HuH-7.5 (cell line): ENCODE results near the gene DCAF12L2.
"Not testable (repeated sequence)": the region's sequence is repeated elsewhere in the genome, so short reads cannot be mapped to it uniquely, and the experiment has no call there.

ENCODE experiments used
- DNase-seq: peaks from one replicate; pipeline ENCODE4 v3.0.0; 2011; ENCODE audit warnings: low spot score

DCAF12L2 gene

DNA sequence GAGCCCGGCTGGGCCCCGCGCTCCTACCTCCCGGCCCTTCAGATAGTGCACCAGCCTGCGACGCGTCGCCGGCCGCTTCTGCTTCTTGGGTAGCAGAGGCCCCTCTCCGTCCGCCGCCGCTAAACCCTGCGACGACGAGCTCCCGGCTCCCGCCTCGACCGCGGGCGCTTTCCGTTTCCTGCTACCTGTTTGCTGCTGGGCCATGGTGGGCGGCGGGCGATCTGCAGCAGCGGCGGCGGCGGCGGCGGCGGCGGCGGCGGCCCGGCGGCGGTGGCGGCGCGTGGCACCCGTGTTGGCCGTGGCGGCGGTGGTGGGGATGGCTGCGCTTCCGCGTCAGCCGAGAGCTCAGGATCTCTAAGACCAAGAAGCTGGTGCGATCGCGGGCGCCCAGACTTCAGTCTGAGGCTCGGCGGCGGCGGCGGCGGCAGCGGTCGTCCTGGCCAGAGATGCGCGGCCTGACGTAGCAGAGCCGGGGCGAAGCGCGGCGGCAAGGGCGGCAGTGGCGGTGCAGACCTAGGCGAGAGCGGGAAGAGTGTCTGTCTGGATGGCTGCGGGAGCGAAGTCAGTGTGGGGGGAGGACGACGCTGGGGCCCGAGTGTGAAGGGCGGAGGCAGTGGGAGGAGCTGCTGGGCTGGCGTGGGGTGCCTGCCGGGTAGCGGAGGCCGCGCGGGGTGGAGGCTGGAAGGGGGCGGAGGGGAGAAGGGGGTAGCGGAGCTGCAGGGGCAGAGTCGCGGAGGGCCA lies at the start of gene DCAF12L2:
TSS of gene DCAF12L2 (minus strand) at position 569 of the 741 bp plus-strand sequence. CDS start at position 204, 365 bp downstream.
- peak; percentile 31 for DNase-seq

DNA sequence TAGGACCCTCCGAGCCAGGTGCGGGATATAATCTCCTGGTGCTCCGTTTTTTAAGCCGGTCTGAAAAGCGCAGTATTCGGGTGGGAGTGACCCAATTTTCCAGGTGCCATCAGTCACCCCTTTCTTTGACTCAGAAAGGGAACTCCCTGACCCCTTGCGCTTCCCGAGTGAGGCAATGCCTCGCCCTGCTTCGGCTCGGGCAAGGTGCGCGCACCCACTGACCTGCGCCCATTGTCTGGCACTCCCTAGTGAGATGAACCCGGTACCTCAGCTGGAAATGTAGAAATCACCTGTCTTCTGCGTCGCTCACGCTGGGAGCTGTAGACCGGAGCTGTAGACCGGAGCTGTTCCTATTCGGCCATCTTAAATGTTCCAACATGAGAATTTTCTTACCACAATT lies 24.8 kb upstream of the DCAF12L2 start:
- DNase-seq, result not testable (repeated sequence)

DNA sequence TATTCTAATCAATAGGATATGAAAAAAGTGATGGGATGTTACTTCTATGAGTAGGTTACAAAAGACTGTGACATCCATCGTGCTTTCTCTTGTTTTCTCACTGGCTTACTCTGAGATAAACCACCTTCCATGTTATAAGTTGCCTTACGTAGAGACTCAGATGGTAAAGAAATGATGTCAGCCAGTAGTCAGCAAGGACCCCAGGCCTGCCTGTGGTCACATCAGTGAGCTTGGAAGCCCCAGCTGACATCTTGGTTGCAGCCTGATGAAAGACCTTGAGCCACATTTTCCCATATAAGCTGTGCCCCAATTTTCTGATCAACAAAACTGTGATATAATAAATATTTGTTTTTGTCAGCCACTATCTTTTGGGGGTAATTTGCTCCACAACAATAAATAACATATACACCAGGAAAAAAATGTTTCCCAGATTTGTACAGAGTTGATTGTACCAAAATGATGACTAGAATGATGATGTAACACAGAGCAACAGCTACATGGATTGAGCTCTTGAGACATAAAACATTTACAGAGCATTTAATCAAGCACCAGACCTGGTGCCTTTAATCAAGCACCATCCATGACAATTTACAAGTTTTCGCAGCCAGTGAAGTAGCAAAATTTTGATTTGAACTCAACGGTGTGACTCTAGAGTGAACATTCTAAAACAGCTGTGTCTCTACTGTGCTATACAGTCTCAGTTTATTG lies 11.2 kb upstream of the DCAF12L2 start:
- DNase-seq, result no peak

DNA sequence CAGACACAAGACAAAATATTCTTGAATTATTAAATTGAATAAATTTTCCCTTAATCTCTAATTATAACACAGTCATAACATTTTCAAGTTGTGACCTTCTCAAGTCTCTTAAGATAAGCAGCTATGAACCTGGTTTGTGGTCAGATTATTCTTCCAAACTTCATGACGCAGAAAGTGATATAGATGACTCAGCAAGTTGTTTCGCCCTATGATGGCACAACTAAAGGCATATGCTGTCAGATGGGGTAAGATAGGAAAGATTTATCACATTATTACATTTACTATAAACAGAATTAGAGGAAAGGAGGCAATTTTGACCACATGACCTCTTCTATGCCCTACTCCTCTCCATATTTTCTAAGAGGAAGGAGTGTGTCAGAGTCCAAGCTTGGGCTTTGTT lies 4.6 kb upstream of the DCAF12L2 start:
- no peak for DNase-seq

DNA sequence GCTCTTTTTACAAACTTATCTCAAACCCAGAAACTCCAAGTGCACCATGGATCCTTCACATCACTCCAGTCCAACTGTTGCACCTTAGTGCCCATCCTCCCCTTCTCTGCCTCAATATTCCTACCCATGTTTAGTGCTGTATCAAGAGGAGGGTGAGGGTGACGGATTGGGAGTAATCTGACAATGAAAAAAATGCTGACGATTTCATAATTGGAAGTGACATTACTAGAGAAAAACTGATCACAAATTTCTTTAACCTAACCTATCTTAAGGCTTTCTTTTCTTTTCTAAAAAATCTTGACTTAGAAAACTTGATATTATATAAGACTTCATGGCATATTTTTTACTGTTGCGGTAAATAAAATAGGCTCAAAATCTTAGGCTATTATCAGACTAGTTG lies 1.5 kb upstream of the DCAF12L2 start:
- DNase-seq, result no peak

DNA sequence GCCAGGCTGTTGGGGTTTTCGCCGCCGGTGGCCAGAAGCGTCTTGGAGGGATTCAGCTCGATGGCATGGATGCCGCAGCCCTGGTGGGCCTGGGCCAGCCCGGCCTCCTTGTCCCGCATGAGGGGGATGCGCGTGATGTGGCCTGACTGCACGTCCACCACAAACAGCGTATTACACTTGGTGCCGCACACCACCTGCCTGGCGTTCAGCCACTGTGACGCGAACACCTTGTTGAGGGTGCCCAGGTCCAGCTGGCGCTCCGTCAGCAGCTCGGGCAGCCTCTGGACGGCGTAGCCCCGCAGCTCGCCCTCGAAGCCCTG lies 728 bp downstream of the DCAF12L2 start:
- no peak for DNase-seq

DNA sequence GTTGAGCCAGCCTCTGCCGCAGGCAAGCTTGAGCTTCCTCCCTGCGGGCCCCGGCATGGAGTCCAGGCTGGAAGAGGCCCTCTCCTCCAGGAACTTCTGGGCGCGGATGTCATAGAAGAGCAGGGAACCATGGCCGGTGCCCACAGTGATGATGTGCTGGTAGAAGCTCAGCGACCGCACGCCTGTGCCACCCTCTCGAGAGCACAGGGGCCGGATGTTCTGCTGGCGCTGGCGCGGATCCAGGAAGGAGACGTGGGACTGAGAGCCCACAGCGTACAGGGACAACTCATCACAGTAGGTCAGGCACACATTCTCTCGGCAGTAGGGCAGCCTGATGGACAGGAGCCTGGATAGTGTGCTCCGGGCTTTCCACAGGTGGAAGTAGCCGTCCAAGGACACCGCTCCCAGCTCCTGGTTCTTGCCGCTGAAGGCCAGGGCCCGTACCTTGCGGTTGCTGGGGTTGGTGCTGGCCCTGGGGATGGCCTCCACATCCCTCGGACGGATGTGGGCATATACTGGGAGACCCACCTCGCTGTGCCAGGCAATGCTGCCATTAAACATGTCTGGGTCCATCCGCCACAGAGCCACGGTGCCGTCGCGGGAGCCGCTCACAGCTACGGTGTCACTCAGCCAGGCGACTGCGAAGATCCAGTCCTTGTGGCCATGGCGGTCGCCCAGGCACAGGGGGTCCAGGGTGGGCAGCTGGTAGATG lies 1.2 kb downstream of the DCAF12L2 start:
- DNase-seq, result no peak

DNA sequence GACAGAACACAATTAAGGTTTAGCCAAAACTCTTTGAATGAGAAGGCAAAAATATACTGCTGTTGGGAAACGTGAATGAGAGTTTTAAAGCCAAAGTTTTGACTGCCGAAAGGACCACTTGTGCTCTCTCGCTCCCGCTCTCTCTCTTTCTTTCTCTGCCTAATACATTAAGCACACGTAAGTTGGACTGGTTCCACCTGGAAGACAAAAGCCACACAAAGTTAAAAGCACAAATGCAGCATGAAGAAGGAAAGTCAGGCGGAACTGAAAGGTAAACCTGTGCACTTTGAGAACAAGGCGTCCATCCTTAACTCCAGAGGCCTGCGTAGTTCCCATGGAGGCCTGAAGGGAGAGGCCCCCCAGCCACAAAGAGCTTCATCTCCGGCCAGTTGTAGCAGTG lies 1.9 kb downstream of the DCAF12L2 start:
- no peak for DNase-seq

DNA sequence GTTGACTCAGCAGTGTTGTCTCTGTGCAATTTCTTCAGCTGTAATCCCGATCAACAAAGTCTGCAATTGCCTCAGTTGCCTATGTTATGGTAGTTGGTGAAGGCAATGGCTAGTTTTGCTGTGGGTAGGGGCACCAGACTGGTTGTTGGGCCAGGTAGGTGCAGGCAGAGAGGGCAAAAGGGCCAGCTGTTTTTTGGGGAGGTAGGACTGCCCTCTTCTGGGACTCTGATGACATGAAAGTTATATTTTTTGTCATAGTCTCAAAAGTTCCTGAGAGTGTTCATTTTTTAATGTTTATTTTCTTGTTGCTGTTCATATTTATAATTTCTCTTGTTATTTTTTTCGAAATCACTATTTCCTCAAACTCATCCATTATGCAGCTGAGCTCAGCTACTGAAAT lies 25.1 kb downstream of the DCAF12L2 start:
- DNase-seq, result no peak

DNA sequence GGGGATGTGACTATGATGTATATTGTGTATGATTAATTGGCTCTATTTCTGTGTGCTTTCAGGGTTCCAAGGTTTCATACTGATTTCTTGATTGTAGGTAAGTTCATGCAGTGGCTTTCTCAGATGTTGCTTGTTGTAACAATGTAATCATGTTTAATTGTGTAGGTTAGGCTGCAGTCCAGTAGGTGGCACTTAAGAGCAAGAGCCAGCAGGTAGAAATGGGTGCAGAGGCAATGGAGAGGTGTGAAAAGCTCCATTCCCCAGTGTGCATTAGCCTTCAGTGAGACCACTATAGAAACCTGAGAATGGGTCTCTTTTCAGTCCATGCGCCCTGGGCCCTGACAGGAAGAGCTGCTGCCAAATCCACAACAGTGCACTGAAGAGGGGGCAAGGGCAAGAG lies 28.2 kb downstream of the DCAF12L2 start:
- no peak for DNase-seq

DNA sequence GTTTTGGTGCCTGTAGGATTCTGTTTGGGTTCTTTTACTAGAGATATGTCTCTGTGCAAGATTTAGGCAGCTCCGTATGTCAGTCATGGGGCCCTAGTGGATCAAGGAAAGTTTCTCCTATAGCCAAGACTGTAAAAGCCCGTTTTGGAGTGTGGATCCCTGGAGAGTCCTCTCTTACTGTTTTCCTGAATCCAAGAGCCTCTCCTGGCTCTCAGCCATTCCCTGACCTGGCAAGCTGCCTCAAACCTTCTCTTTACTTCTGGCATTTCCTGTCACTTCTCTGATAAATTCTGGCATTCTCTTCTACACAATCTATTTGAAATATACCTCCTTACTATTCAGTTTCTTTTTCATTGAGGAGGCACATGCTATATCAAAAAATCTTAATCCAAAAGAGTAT lies 41.4 kb downstream of the DCAF12L2 start:
- DNase-seq, result no peak
